ENCODE results near the gene GPR176. TPM values are rescaled to one million over a fixed set of nuclear protein-coding genes. Genes with fewer than 3 reads are reported as not detected.

Gene GPR176
- polyA plus RNA-seq, 1 donor from 2014 or later = 8.3 TPM

GRCh38 chr15:39770748-39771689 lies 149.0 kb downstream of the GPR176 start:
- Histone ChIP-seq H3K4me3 (ENCODE audit: low read length) (no peak overlapping the region), H3K36me3 (ENCODE audit: insufficient read depth, low read length) (no peaks in the 10 kb centered on the region), H3K79me2 (replicated peaks; ENCODE audit: insufficient read depth, low read length) (no peaks in the 10 kb centered on the region), H3K9me3 (ENCODE audit: low read length) (no peaks in the 10 kb centered on the region), H3K4me2 (ENCODE audit: low read length) (no peak overlapping the region), H2AFZ (ENCODE audit: low read depth, low read length) (no peak overlapping the region), H3K9ac (ENCODE audit: low read length) (no peak overlapping the region), H3F3A (ENCODE audit: insufficient read depth, low read length, poor library complexity, severe bottlenecking) (no peaks in the 10 kb centered on the region), H3K9me2 (ENCODE audit: insufficient read depth, low read length) (no peaks in the 10 kb centered on the region), H3K27ac (ENCODE audit: low read length) (no peak overlapping the region), H4K20me1 (ENCODE audit: insufficient read depth) (no peaks in the 10 kb centered on the region), H3K27me3 (ENCODE audit: insufficient read depth, low read depth, low read length) (no peaks in the 10 kb centered on the region)
- TF ChIP-seq CTCF (IDR thresholded peaks at IDR 0.05; ENCODE audit: poor library complexity, severe bottlenecking) = no peak
- no peak for TF ChIP-seq SMC3 (conservative IDR thresholded peaks at IDR 0.05; ENCODE audit: poor library complexity)
- no peak for TF ChIP-seq RAD21 (conservative IDR thresholded peaks at IDR 0.05)
- no peak for TF ChIP-seq EZH2 (IDR thresholded peaks at IDR 0.05; ENCODE audit: borderline replicate concordance, insufficient read depth, low read length, poor library complexity, severe bottlenecking)
- TF ChIP-seq MXI1 (conservative IDR thresholded peaks at IDR 0.05; ENCODE audit: poor library complexity, severe bottlenecking) = no peak
- TF ChIP-seq REST (IDR thresholded peaks at IDR 0.05; ENCODE audit: borderline replicate concordance) = no peak

GRCh38 chr15:39767921-39768320 lies 152.1 kb downstream of the GPR176 start:
- H3K9me3 ChIP-seq (ENCODE audit: low read length) = no peaks in the 10 kb centered on the region
- H3F3A ChIP-seq (ENCODE audit: insufficient read depth, low read length, poor library complexity, severe bottlenecking) = no peaks in the 10 kb centered on the region
- H3K79me2 ChIP-seq (replicated peaks; ENCODE audit: insufficient read depth, low read length) = no peaks in the 10 kb centered on the region
- no peaks in the 10 kb centered on the region for H3K27me3 ChIP-seq (ENCODE audit: insufficient read depth, low read depth, low read length)
- H3K4me3 ChIP-seq (ENCODE audit: low read length) = no peak overlapping the region
- H3K4me2 ChIP-seq (ENCODE audit: low read length) = no peak overlapping the region
- TF ChIP-seq MXI1 (conservative IDR thresholded peaks at IDR 0.05; ENCODE audit: poor library complexity, severe bottlenecking) = no peak
- no peak for TF ChIP-seq RAD21 (conservative IDR thresholded peaks at IDR 0.05)
- no peak for TF ChIP-seq SMC3 (conservative IDR thresholded peaks at IDR 0.05; ENCODE audit: poor library complexity)
- no peak overlapping the region for H3K9ac ChIP-seq (ENCODE audit: low read length)
- H2AFZ ChIP-seq (ENCODE audit: low read depth, low read length) = no peak overlapping the region
- H3K9me2 ChIP-seq (ENCODE audit: insufficient read depth, low read length) = no peaks in the 10 kb centered on the region
- no peaks in the 10 kb centered on the region for H3K36me3 ChIP-seq (ENCODE audit: insufficient read depth, low read length)
- no peaks in the 10 kb centered on the region for H4K20me1 ChIP-seq (ENCODE audit: insufficient read depth)
- H3K27ac ChIP-seq (ENCODE audit: low read length) = no peak overlapping the region
